Activated naive CD8-positive, alpha-beta T cell treated with anti-CD3 and anti-CD28 coated beads, Interleukin-2, amount 10 ng/mL, durations not matched to agents 7 days and 5 days (primary cell): Measurements from ENCODE around the gene GON7. TPM values are rescaled to one million over a fixed set of nuclear protein-coding genes. Genes with fewer than 3 reads are reported as not detected.
A peak's percentile ranks its signal among the peaks of the same experiment; 100 is the strongest.

ENCODE experiments used
- ATAC-seq: fragments of 150-1000 bp; cut with Tn5 transposase; one replicate; pipeline ENCODE4 v1.10.0; 2021; ENCODE audit warnings: low read depth, moderate library complexity
- POLR2A ChIA-PET: fragments of 350-600 bp; sonication (Branson Sonifier 250); formaldehyde crosslinking; loops from one replicate; lab custom pipeline; 2021; ENCODE audit warnings: antibody characterized with exemption; lab: Charles Lee
- DNase-seq: peaks from one replicate; pipeline ENCODE4 v3.0.0; 2021
- H3K27ac Mint-ChIP-seq: one replicate; pipeline ENCODE4 v1.8.0; 2022; ENCODE audit warnings: mild to moderate bottlenecking, mixed read lengths
- H3K27me3 Mint-ChIP-seq: one replicate; pipeline ENCODE4 v1.8.0; 2022; ENCODE audit warnings: mild to moderate bottlenecking, moderate library complexity, mixed read lengths
- H3K36me3 Mint-ChIP-seq: one replicate; pipeline ENCODE4 v1.8.0; 2021; ENCODE audit warnings: mild to moderate bottlenecking, mixed read lengths
- H3K4me1 Mint-ChIP-seq: one replicate; pipeline ENCODE4 v1.8.0; 2021; ENCODE audit warnings: mixed read lengths
- H3K4me3 Mint-ChIP-seq: one replicate; pipeline ENCODE4 v1.8.0; 2022; ENCODE audit warnings: mild to moderate bottlenecking, moderate library complexity, mixed read lengths
- H3K9me3 Mint-ChIP-seq: one replicate; pipeline ENCODE4 v1.8.0; 2021; ENCODE audit warnings: mixed read lengths
- total RNA-seq, 2 experiments: library from RNA; stranded (reverse); gene quantifications; one replicate each; pipeline ENCODE4 v1.2.3, GENCODE V29; 2021

The GON7 gene
- total RNA-seq, 2 experiments from 2014 or later: 17.3 to 17.7 TPM

GRCh38 chr14:93223565-93223964, 16.7 kb upstream of the GON7 start:
- Mint-ChIP-seq H3K36me3 (peaks cover 37% of the 10 kb centered on the region), H3K9me3 (no peaks in the 10 kb centered on the region), H3K27ac (no peak overlapping the region), H3K27me3 (no peaks in the 10 kb centered on the region), H3K4me1 (peaks cover 8% of the 10 kb centered on the region), H3K4me3 (no peak overlapping the region)
- ATAC-seq (no peak), DNase-seq (no peak)
- POLR2A ChIA-PET: no interaction called here

- Mint-ChIP-seq H3K4me3 (no peak overlapping the region), H3K27ac (no peak overlapping the region), H3K27me3 (no peaks in the 10 kb centered on the region), H3K4me1 (peaks cover 8% of the 10 kb centered on the region), H3K36me3 (peaks cover 35% of the 10 kb centered on the region), H3K9me3 (no peaks in the 10 kb centered on the region)
- ATAC-seq: no peak
- POLR2A ChIA-PET: interaction anchor here (1.9 kb wide), 1 partner anchor 14 kb away, joined by 5 read pairs; the partner anchor contains the start of genes GON7 and UBR7
- no peak for DNase-seq
These were observed 13.6 kb upstream of the GON7 start for GRCh38 chr14:93220509-93220908.

GRCh38 chr14:93219103-93219726, 12.3 kb upstream of the GON7 start:
- Mint-ChIP-seq H3K27ac (no peak overlapping the region), H3K27me3 (no peaks in the 10 kb centered on the region), H3K9me3 (no peaks in the 10 kb centered on the region), H3K4me1 (peaks cover 8% of the 10 kb centered on the region), H3K36me3 (peaks cover 33% of the 10 kb centered on the region), H3K4me3 (no peak overlapping the region)
- ATAC-seq (peak; percentile 82), DNase-seq (no peak)
- POLR2A ChIA-PET: interaction anchor here (0.7 kb wide), 2 partner anchors 112 to 169 kb away, joined by 3 read pairs; no protein-coding TSS in a partner anchor

GRCh38 chr14:93214598-93214997, 7.7 kb upstream of the GON7 start:
- peaks cover 27% of the 10 kb centered on the region for H3K36me3 Mint-ChIP-seq
- no peak for ATAC-seq

GRCh38 chr14:93212432-93212831, 5.6 kb upstream of the GON7 start:
- DNase-seq (no peak), ATAC-seq (no peak)
- POLR2A ChIA-PET: no interaction called here
- Mint-ChIP-seq H3K9me3 (no peaks in the 10 kb centered on the region), H3K27ac (peak overlapping the region; percentile 18), H3K27me3 (no peaks in the 10 kb centered on the region), H3K4me1 (peaks cover 19% of the 10 kb centered on the region), H3K36me3 (peaks cover 23% of the 10 kb centered on the region), H3K4me3 (no peak overlapping the region)

More at GRCh38 chr14:93214598-93214997, 7.7 kb upstream of the GON7 start:
- no peak overlapping the region for H3K27ac Mint-ChIP-seq
- DNase-seq: no peak
- POLR2A ChIA-PET: no interaction called here
- H3K4me1 Mint-ChIP-seq: peaks cover 8% of the 10 kb centered on the region
- H3K9me3 Mint-ChIP-seq: no peaks in the 10 kb centered on the region
- H3K4me3 Mint-ChIP-seq: no peak overlapping the region
- H3K27me3 Mint-ChIP-seq: no peaks in the 10 kb centered on the region

GRCh38 chr14:93207468-93208308, 823 bp upstream of the GON7 start:
- Mint-ChIP-seq H3K36me3 (peaks cover 11% of the 10 kb centered on the region), H3K4me3 (peak overlapping the region; percentile 99), H3K27ac (peak overlapping the region; percentile 84), H3K27me3 (no peaks in the 10 kb centered on the region), H3K9me3 (no peaks in the 10 kb centered on the region), H3K4me1 (peaks cover 36% of the 10 kb centered on the region)
- POLR2A ChIA-PET: interaction anchor here (0.8 to 4.0 kb wide), 4 partner anchors 14 to 31 kb away, joined by 5 to 64 read pairs (median 6); partner anchors contain the start of genes LYSET and MOAP1
- DNase-seq (no peak), ATAC-seq (peak; percentile 46)

GRCh38 chr14:93201155-93201704, 5.6 kb downstream of the GON7 start:
- Mint-ChIP-seq H3K9me3 (no peaks in the 10 kb centered on the region), H3K36me3 (peaks cover 7% of the 10 kb centered on the region), H3K4me1 (peaks cover 20% of the 10 kb centered on the region), H3K4me3 (no peak overlapping the region), H3K27ac (no peak overlapping the region), H3K27me3 (no peaks in the 10 kb centered on the region)
- POLR2A ChIA-PET: no interaction called here
- ATAC-seq: no peak
- DNase-seq: no peak

GRCh38 chr14:93200553-93200952, 6.3 kb downstream of the GON7 start:
- Mint-ChIP-seq H3K9me3 (no peaks in the 10 kb centered on the region), H3K27me3 (no peaks in the 10 kb centered on the region), H3K4me3 (no peak overlapping the region), H3K4me1 (peaks cover 17% of the 10 kb centered on the region), H3K27ac (no peak overlapping the region), H3K36me3 (peaks cover 7% of the 10 kb centered on the region)
- POLR2A ChIA-PET: no interaction called here
- no peak for DNase-seq
- no peak for ATAC-seq

GRCh38 chr14:93199031-93199430, 7.8 kb downstream of the GON7 start:
- POLR2A ChIA-PET: interaction anchor here (1.2 kb wide), 1 partner anchor 8 kb away, joined by 6 read pairs; no protein-coding TSS in a partner anchor
- no peak overlapping the region for H3K4me3 Mint-ChIP-seq
- H3K36me3 Mint-ChIP-seq: peaks cover 7% of the 10 kb centered on the region
- peaks cover 6% of the 10 kb centered on the region for H3K4me1 Mint-ChIP-seq
- no peak overlapping the region for H3K27ac Mint-ChIP-seq
- no peaks in the 10 kb centered on the region for H3K9me3 Mint-ChIP-seq
- no peak for DNase-seq
- no peaks in the 10 kb centered on the region for H3K27me3 Mint-ChIP-seq
- no peak for ATAC-seq

GRCh38 chr14:93195316-93195999, 11.4 kb downstream of the GON7 start:
- Mint-ChIP-seq H3K27ac (no peak overlapping the region), H3K27me3 (no peaks in the 10 kb centered on the region), H3K4me3 (no peak overlapping the region), H3K9me3 (no peaks in the 10 kb centered on the region), H3K4me1 (no peaks in the 10 kb centered on the region), H3K36me3 (peaks cover 5% of the 10 kb centered on the region)
- no peak for DNase-seq
- POLR2A ChIA-PET: interaction anchor here (0.6 to 0.9 kb wide), 2 partner anchors 10 to 11 kb away, joined by 3 read pairs; partner anchors contain the start of genes LYSET and MOAP1
- ATAC-seq: no peak

- POLR2A ChIA-PET: interaction anchor here (1.3 kb wide), 1 partner anchor 19 kb away, joined by 4 read pairs; the partner anchor contains the start of gene GON7
- ATAC-seq (no peak), DNase-seq (no peak)
- H3K27ac Mint-ChIP-seq: no peak overlapping the region
- peaks cover 28% of the 10 kb centered on the region for H3K4me1 Mint-ChIP-seq
- H3K9me3 Mint-ChIP-seq: no peaks in the 10 kb centered on the region
- H3K36me3 Mint-ChIP-seq: peaks cover 9% of the 10 kb centered on the region
- H3K4me3 Mint-ChIP-seq: no peak overlapping the region
- no peaks in the 10 kb centered on the region for H3K27me3 Mint-ChIP-seq
These were observed 19.9 kb downstream of the GON7 start for GRCh38 chr14:93186956-93187355.

- Mint-ChIP-seq H3K27ac (no peak overlapping the region), H3K4me3 (peak overlapping the region; percentile 55), H3K9me3 (no peaks in the 10 kb centered on the region), H3K36me3 (peaks cover 13% of the 10 kb centered on the region), H3K27me3 (no peaks in the 10 kb centered on the region), H3K4me1 (peaks cover 28% of the 10 kb centered on the region)
- ATAC-seq (no peak), DNase-seq (no peak)
- POLR2A ChIA-PET: interaction anchor here (0.6 to 1.3 kb wide), 2 partner anchors 9 to 20 kb away, joined by 3 to 4 read pairs; partner anchors contain the start of gene GON7
These were observed 20.4 kb downstream of the GON7 start for GRCh38 chr14:93186466-93186865.
